Activated CD4-positive, alpha-beta T cell treated with anti-CD3 and anti-CD28 coated beads for 48 hours (primary cell): ENCODE measurements around the gene PPHLN1.
"Not testable (repeated sequence)": the region's sequence is repeated elsewhere in the genome, so short reads cannot be mapped to it uniquely, and the experiment has no call there.

ENCODE experiments used
- DNase-seq: peaks from one replicate; pipeline ENCODE4 v3.0.0-alpha.2; 2020

The PPHLN1 gene

DNA sequence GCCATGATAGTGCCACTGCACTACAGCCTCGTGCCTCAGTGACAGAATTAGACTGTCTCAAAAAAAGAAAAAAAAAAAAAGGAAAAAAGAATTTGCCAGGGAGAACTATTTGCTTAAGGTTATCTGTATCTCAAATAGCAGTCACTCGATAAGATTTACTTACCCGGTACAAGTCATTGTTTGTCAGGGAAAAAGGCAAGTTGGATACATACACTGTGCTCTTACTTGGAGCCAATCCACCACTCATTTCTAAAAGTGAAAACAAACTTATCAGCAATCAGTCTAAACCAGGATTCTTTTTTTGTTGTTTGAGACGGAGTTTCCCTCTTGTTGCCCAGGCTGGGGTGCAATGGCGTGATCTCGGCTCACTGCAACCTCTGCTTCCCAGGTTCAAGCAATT, 2.1 kb upstream of the PPHLN1 start:
- no peak for DNase-seq

DNA sequence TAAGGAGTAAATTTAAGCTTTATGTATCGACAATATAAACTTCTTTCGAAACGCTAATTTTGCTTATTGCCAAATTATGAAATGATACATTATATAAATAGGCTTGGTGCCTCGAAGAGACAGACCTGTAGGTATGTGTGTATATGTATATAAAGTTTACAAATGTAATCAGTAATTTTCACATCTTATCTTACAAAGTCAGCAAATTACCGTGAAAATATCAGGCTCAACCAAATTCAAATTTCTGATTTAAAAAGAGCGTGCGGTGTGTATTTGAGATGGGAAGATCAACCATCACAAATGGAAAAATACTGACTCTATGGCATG, 678 bp upstream of the PPHLN1 start:
- no peak for DNase-seq

DNA sequence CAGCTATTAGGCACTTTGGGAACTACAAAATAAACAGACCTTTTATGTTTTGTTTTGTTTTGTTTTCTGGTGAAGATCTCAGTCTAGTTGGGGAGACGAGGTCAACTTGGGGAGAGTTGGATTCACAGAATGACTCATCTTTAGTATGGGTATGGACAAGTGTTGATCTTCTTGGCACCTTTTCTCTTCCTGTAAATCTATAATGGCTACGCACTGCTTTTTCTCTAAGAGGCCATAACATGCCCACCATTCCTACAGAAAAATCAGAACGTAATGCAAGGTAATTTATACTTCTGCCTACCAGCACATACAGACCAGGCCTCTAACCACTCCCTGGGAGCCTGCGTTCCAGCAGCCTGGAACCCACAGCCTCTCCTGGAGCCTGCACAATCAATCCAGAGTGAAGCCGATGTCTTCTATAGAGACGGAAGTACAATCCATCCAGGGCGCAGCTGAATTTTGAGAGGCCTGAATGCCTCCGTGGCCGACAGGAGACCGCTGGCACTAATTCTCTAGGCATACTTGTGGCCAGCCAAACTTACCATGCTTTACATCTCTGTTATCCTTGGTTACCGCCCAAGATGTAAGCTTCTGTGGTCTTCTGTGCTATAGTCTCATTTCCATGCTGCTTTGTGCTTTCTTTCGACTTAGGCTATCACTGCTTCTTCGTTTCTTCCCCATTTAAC, 717 bp downstream of the PPHLN1 start:
- DNase-seq, result peak; percentile 17

DNA sequence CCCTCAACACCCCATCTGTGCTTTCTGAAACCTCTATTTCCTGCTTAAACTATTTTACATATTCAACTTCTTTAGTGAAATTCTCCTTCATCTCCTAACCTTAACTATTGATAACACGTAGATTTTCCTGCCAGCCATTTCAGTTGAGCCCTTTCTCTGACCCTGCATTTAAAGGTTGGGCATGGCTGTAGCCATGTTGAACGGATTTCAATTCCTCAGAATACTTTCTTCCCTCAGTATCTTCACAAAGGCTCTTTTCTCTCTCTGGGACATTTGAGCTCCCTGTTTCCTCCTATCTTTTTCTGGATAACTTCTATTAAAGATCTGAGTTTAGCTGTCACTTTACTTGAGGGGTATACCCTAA, 1.2 kb downstream of the PPHLN1 start:
- DNase-seq, result no peak

DNA sequence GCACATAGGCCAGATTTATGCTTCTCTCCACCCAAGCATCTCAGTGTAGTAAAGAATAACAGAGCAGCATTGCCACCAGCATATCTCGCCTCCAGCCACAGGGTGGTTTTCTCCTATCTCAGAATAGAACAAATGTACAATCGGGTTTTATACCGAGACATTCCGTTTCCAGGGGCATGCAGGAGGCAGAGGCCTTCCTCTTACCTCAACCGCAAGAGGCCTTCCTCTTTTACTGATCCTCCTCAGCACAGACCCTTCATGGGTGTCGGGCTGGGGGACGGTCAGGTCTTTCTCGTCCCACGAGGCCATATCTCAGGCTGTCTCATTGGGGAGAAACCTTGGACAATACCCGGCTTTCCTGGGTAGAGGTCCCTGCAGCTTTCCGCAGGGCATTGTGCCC, 4.1 kb downstream of the PPHLN1 start:
- not testable (repeated sequence) for DNase-seq

DNA sequence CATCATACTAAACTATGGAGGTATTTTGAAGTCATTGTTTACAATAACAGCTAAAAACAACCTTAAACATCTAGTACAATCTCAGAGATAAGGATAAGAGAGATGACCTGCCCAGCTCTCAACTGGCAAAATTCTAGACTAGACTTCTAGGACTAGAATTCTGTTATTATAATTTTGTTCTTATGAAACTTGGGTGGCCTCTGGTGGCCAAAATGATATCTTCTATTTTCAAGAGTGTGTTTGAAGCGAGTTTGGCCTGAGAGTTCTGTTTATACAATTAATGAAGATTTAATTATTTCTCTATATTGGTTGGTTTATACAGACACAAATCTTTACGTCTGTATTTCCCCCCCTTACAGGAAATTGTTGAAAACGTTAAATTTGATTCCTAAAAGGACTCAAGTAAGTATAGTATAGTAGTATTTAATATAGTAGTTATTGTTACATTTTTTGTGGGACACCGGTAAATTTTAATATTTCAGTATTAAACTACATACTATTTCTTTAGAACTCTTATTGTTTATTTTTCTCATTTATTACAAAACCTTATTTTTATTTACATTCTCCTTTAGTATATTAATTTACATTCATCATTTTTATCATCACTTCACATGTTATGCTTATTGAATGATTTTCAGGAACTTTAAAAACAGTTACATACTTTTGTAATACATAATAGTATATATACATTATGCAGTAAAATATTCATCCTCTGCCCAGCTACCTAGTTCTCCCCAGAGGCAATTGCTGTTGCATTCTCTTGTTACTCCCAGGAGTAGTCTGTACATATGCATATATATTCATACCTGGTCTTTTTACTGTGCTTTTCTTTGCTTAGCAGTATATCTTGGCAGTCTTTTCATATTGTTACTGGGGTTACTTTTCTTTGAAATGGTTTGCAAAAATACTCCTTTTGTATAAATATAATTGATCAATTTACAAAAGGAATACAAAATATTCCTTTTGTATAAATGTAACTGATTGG, 6.6 kb downstream of the PPHLN1 start:
- DNase-seq, result peak; percentile 23

DNA sequence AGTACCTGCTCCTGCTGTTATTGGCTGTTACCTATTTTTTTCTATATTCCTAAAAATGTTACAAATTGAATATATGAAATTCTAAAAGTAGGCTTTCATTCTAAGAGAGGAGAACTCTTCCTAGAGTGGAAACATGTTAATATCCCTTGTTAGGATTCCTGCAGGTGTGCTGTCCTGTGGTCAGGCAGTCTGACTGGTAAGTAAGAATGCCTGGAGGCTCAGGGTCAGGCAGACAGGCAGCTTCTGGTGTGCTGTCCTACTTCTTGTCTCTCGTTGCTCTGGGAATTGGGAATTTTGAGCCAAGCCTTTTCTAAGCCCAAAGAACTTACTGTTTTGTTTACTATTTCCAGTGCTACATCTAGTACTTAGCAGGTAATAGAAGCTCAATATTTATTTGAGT, 10.3 kb downstream of the PPHLN1 start:
- no peak for DNase-seq

DNA sequence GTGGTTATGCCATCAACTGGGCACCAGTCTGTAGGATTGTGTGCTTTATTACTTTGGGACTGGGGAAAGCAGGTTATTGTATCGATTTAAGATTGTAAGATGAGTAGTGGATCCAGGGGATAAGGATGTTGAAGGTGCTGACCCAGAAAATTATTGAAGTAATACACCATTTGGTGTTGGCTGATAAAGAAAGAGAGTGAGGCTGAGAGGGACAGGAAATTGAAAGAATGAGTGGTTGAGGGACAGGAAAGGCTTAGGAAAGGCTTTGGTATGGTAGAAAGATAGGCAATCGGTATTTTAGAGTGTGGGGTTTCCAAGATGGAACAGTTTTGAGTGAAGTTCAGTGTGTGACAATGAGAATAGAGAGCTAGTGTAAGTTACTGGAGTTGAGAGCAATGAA, 12.3 kb downstream of the PPHLN1 start:
- DNase-seq, result no peak

DNA sequence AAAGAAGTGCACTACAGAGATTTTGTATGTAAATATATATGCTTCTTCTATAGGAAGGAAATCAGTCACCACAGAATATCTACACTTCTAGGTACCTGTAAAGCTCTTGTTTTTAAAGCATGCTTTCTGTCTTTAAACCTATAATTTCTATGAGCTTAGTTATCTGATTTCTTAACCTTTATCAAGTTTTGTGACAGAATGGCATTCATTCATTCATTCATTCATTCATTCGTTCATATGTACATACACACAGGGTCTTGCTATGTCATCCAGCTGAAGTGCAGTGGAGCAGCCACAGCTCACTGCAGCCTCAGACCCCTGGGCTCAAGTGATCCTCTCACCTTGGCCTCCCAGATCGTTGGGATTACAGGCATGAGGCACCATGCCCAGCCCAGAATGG, 16.1 kb downstream of the PPHLN1 start:
- no peak for DNase-seq

DNA sequence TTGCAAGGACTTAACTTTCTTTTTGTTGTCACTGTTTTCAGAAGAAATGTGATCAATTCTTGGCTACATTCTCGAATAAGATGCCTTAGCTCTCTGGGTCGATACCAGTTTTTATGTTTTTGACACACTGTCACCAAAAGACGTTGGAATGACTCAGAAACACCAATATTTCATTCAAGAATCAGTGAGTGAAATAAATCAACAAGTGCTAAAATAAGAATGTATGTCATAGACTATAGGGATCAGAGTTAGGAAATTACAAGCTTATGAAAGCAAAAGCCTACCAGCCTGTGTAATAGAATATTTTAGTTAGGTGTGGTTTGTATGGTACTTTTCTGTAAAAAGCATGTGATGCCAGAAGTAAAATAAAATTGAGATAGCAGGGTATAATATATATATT, 17.8 kb downstream of the PPHLN1 start:
- DNase-seq, result no peak

DNA sequence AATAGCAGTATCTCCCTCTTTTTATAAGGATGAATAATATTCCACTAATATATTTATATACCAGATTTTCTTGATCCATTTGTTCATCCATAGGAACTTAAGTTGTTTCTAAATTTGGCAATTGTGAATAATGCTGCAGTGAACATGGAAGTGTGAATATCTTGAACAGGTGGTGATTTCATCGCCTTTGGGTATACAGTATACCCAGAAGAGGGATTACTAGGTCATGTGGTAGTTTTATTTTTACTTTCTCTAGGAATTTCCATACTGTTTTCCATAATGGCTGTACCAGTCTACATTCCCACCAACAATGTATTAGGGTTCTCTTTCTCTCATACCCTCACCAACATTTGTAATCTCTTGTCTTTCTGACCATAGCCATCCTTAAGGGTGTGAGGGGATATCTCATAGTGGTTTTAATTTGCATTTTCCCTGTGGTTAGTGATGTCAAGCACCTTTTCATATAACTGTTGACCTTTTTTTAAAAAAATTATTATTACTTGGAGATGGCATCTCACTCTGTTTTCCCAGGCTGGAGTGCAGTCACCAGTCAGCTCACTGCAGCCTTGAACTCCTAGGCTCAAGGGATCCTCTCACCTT, 20.5 kb downstream of the PPHLN1 start:
- no peak for DNase-seq

DNA sequence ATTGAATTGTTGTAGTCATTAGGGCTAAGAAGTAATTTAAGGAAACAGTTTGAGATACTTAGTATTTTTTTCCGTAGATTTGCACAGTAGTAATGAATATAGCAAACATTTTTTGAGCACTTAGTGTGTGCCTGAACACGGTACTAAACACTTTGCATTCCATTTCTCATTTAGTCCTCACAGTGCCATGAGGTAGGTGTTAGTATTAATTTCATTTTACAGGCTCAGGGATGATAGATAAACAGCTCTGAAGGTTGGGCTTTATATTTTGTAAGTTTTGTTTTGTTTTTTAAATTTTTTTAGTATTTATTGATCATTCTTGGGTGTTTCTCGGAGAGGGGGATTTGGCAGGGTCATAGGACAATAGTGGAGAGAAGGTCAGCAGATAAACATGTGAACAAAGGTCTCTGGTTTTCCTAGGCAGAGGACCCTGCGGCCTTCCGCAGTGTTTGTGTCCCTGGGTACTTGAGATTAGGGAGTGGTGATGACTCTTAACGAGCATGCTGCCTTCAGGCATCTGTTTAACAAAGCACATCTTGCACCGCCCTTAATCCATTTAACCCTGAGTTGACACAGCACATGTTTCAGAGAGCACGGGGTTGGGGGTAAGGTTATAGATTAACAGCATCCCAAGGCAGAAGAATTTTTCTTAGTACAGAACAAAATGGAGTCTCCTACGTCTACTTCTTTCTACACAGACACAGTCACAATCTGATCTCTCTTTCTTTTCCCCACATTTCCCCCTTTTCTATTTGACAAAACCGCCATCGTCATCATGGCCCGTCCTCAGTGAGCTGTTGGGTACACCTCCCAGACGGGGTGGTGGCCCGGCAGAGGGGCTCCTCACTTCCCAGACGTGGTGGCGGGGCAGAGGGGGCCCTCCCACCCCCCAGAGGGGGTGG, 23.4 kb downstream of the PPHLN1 start:
- not testable (repeated sequence) for DNase-seq

DNA sequence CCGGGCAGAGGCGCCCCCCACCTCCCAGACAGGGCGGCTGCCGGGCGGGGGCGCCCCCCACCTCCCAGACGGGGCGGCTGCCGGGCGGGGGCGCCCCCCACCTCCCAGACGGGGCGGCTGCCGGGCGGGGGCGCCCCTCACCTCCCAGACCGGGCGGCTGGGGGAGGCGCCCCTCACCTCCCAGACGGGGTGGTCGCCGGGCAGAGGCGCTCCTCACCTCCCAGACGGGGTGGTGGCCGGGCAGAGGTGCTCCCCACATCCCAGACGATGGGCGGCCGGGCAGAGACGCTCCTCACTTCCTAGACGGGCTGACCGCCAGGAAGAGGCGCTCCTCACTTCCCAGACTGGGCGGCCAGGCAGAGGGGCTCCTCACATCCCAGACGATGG, 24.0 kb downstream of the PPHLN1 start:
- DNase-seq, result not testable (repeated sequence)

DNA sequence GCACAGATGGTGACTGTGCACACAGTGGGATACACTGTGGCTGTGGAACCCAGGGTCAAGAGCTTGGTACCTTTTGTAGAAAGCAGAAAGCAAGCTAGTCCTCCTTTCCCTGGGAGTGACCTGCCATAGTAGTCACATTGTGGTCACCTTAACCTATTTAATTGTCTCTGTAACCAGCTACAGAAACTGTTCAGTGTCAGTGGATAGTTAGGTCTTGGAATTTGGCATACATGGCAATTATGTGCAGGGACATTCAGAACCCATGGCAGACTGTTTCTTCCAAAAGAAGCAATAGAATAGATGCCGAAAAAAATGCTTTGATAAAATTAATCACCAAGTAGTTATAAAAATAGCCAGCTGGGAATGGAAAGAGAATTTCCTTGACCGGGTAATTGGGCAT, 30.4 kb downstream of the PPHLN1 start:
- DNase-seq, result no peak

DNA sequence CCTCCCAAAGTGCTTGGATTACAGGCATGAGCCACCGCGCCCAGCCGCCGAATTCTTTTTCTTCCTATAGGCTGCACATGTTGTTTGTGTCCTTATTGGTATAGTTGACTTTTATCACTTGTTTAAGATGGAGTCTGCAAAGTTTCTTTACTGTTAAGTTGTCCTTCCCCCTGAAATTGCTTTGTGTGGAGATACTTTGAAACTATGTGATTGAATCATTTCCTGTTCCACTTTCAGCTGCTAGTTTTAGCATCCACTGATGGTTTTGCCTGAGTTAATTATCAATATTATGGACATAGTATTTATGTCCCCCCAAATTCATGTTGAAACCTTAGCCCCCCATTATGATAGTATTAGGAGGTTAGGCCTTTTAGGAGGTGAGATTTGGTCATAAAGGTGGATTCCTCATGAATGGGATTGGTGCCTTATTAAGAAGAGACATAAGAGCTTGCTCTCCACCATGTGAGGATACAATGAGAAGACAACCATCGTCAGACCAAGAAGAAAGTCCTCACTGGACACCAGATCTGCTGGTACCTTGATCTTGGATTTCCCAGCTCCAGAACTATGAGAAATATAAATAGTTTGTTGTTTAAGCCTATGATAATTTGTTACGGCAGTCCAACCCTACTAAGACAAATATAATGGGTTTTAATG, 34.9 kb downstream of the PPHLN1 start:
- no peak for DNase-seq

DNA sequence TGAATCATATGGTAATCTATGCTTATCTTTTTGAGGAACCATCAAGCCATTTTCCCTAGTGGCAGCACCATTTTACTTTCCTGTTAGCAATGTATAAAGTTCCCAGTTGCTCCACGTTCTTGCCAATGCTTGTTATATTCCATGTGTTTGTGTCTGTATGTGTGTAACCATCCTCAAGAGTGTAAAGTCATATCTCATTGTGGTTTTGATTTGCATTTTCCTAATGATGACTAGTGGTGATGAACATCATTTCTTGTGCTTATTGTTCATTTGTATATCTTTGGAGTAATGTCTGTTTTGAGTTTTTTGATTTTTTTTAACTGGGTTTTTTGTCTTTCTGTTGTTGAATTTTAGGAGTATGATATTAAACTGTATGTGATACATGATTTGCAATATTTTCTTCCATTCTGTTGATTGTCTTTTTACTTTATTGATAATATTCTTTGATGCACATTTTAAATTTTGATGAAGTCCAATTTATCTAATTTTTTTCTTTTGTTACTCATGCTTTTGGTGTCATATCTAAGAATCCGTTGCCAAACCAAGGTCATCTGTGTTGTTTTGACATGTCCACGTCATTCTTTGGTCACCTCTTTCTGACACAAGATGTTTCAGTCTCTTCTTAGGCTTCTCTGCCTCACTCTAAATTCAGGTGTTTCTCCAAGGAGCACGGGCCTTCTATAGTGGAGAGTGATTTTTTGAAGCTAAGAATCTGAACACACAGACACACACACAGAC, 36.1 kb downstream of the PPHLN1 start:
- DNase-seq, result no peak

DNA sequence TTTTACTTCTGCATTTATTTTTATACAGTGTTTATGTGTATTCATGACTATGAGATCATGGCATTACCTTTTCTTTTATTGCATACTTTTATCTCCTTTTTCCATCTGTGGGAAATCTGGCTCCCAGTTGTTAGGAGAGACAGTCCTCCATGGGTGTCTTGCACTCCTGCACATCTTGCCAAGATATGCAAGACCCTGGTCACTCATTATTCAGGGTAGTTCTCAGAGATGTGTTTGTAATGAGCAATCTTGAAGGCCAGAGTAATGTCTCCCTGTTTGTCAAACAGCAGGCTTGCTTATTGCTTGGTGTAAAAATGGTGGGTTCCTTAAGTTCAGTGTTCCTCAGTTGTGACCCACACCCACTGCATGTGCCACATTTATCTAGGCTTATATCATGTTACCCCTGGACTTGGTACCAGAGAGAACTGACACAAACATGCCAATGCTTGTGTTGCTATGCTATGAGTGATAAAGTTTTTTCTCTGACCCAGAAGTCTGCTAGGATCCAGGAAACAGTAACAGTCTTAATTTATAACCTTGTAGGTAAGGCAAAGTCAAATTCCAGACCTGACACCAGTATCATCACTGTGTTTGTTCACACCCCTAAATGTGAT, 36.8 kb downstream of the PPHLN1 start:
- DNase-seq, result no peak

DNA sequence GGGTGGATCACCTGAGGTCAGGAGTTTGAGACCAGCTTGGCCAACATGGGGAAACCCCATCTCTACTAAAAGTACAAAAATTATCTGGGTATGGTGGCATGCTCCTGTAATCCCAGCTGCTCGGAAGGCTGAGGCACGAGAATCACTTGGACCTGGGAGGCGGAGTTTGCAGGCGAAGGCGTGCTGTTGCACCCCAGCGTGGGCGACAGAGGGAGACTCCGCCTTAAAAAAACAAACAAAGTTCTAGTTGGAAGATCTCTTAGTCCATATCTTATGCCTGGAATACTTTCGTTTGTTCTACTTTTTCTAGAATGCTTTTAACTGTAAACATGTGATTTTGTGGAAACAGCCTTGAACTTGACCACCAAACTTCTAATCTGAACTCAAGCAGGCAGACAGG, 38.7 kb downstream of the PPHLN1 start:
- DNase-seq, result no peak

DNA sequence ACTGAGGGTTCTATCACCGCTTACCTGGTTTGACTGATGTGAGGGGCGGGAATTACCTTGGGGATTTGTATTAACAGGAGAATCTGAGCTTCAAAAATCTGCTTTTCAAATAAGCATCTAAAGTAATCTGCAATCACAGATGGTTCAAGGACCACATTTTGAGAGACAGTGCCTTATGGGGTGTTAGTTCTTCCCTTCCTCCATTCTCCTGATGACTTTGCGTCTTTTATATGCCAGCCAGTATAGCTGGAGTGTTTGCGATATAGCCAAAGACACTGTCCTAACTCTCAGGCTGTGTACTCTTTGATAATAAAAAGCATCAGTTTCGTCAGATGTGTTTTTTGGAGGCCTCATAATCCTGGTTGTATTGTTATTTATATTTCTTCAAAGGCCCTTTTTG, 39.5 kb downstream of the PPHLN1 start:
- DNase-seq, result no peak

DNA sequence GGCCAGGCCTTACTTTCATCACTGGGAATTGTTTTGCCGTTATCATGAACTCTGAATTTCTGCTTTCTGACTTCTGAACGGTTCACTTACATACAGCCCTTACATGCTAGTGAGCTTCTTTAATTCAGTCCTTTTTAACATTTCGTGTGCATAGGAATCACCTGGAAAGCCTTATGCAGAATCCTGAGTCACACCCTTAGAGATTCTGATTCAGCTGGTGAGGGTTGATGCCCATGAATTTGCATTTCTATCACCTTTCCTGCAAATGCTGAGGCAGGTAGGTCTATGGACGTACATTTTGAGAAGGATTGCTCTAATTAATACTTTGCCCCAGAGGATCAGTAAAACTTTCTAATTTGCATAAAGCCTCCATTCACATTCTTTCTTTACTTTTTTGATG, 44.0 kb downstream of the PPHLN1 start:
- DNase-seq, result no peak

DNA sequence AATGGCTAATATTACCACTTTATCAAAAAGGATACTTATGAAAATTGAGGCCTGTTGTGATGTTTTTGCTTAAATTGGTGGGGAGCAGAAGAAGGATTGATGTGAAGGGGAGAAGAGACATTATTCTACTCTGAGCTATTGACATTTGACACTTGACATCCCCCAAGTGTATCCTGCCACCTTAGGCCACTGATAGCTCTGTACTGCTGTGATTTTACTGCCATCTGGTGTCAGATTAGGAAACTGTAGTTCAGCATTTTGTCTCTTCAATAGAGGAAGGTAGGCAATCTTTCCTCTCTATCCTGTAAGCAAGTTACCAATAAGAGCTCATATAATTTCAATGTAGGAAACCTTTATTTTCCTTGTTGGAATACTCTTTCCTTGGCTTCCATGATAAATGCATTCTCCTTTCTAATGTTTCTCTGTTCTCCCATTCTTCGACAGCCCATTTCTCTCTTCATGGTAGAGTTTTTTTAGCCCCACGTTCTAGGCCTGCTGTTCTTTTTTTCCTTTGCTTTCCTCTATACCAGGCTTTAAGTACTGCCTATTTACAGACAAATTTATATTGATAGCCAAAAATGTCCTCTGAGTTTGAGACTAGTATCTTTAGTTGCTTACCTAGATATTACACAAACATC, 46.3 kb downstream of the PPHLN1 start:
- DNase-seq, result peak; percentile 13
